PC-3 (cell line): ENCODE results near the gene CNTN4. TPM values are rescaled to one million over a fixed set of nuclear protein-coding genes. Genes with fewer than 3 reads are reported as not detected.
"Not testable (repeated sequence)": the region's sequence is repeated elsewhere in the genome, so short reads cannot be mapped to it uniquely, and the experiment has no call there.

ENCODE experiments used
- ATAC-seq: fragments of 200-7000 bp; cut with Tn5 transposase; 2 replicates; pipeline ENCODE4 v1.9.1; 2020; ENCODE audit warnings: mild to moderate bottlenecking, moderate library complexity
- BruUV-seq: library from RNA; stranded (reverse); fragments of 400-500 nt; replicated peaks from 2 replicates; lab custom pipeline; 2021; lab: Mats Ljungman, UMichigan
- CTCF ChIA-PET: fragments of 300-600 bp; sonication (Branson Sonifier 250); formaldehyde crosslinking; loops from one replicate; lab custom pipeline; 2022; ENCODE audit warnings: antibody characterized with exemption; lab: Charles Lee
- POLR2A ChIA-PET: fragments of 300-600 bp; sonication (Branson Sonifier 250); formaldehyde crosslinking; loops from one replicate; lab custom pipeline; 2022; ENCODE audit warnings: antibody characterized with exemption; ENCODE audit not compliant: unreplicated experiment; lab: Charles Lee
- DNase-seq: peaks from one replicate; pipeline ENCODE4 v3.0.0-alpha.2; 2015
- H2AFZ ChIP-seq: fragments of 300-600 bp; sonication (generic); 2 replicates; pipeline ENCODE4 v1.6.0; 2016; ENCODE audit warnings: antibody characterized with exemption, low read length
- H3F3A ChIP-seq: fragments of 300-600 bp; sonication (generic); one replicate; pipeline ENCODE4 v1.6.0; 2017; ENCODE audit warnings: antibody characterized with exemption, low read length, control low read depth, mild to moderate bottlenecking; ENCODE audit not compliant: unreplicated experiment
- H3K27ac ChIP-seq: fragments of 300-600 bp; sonication (generic); 2 replicates; pipeline ENCODE4 v1.5.1; 2016; ENCODE audit warnings: mild to moderate bottlenecking, low read length
- H3K27me3 ChIP-seq: fragments of 300-600 bp; sonication (generic); 2 replicates; pipeline ENCODE4 v1.6.1; 2016; ENCODE audit warnings: low read length, mixed read lengths
- H3K36me3 ChIP-seq: fragments of 300-600 bp; sonication (generic); 2 replicates; pipeline ENCODE4 v1.6.1; 2016; ENCODE audit warnings: low read depth, mixed run types, low read length, mixed read lengths
- H3K4me1 ChIP-seq: fragments of 300-600 bp; sonication (generic); 2 replicates; pipeline ENCODE4 v1.5.1; 2016; ENCODE audit warnings: low read length; ENCODE audit not compliant: insufficient read depth
- H3K4me2 ChIP-seq: fragments of 300-600 bp; sonication (generic); 2 replicates; pipeline ENCODE4 v1.6.0; 2016; ENCODE audit warnings: low read length
- H3K4me3 ChIP-seq: fragments of 300-600 bp; sonication (generic); 2 replicates; pipeline ENCODE4 v1.5.1; 2016; ENCODE audit warnings: mild to moderate bottlenecking, low read length, mixed read lengths
- H3K79me2 ChIP-seq: fragments of 300-600 bp; sonication (generic); 2 replicates; pipeline ENCODE4 v1.6.1; 2017; ENCODE audit warnings: low read length, mixed read lengths
- H3K9ac ChIP-seq: fragments of 300-600 bp; sonication (generic); 2 replicates; pipeline ENCODE4 v1.6.0; 2016; ENCODE audit warnings: mild to moderate bottlenecking, low read length
- H3K9me2 ChIP-seq: fragments of 300-600 bp; sonication (generic); replicated peaks from 2 replicates; pipeline ENCODE4 v1.6.1; 2016; ENCODE audit warnings: mixed run types, low read length, mixed read lengths
- H3K9me3 ChIP-seq: fragments of 300-600 bp; sonication (generic); 2 replicates; pipeline ENCODE4 v1.6.1; 2016; ENCODE audit warnings: low read length, mixed read lengths
- H4K20me1 ChIP-seq: fragments of 300-600 bp; sonication (generic); 2 replicates; pipeline ENCODE4 v1.6.1; 2016; ENCODE audit warnings: low read length, mixed read lengths
- EZH2 ChIP-seq: fragments of 300-600 bp; sonication (generic); IDR thresholded peaks from one replicate; pipeline ENCODE4 v1.6.1; 2017; ENCODE audit warnings: antibody characterized with exemption, mild to moderate bottlenecking, low read length; ENCODE audit not compliant: unreplicated experiment
- EZH2phosphoT487 ChIP-seq: fragments of 300-600 bp; sonication (generic); IDR thresholded peaks from 2 replicates; pipeline ENCODE4 v1.6.1; 2018; ENCODE audit warnings: mild to moderate bottlenecking, antibody characterized with exemption, low read length, borderline replicate concordance
- intact Hi-C: fragments of 100-400 bp; cut with micrococcal nuclease; formaldehyde crosslinking; loops from 2 replicates; pipeline ENCODE4 v1.9.0; 2023
- total RNA-seq: library from RNA; depleted of rRNA; stranded (reverse); fragments of >200 nt; gene quantifications from 2 replicates; pipeline ENCODE4 v1.2.3, GENCODE V29; 2014
- TF ChIP-seq, protein P1 (sequence below): fragments of 300-600 bp; sonication (generic); conservative IDR thresholded peaks from 2 replicates; pipeline ENCODE4 v1.5.1; 2017; ENCODE audit warnings: antibody characterized with exemption, low read depth, mild to moderate bottlenecking, low read length

CNTN4 gene
- total RNA-seq, 1 experiment from 2014 or later: not detected

DNA sequence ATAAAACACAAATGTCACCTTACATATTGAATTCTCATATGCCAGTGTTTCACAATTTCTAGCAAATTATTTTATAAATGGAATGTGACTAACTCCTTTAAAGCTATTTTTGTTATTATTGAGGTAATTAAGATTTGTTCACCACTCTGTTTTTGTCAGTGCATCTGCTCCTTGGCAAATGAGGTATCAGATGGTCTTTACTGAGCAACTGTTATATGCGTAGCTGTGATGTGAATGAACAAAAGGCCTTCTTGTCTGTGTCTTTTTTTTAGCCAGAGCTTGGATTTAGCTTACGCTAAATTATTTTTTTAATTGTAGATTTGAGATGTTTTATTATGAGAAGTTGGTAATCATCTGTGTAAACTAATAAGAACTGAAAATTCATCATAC lies 886.2 kb downstream of the CNTN4 start:
- Histone ChIP-seq H3K36me3 (no peaks in the 10 kb centered on the region), H3K4me1 (no peaks in the 10 kb centered on the region), H3K4me3 (no peak overlapping the region), H2AFZ (no peak overlapping the region), H3K9me3 (peaks cover 14% of the 10 kb centered on the region; the same call in 1 of the 2 replicates), H3K79me2 (no peaks in the 10 kb centered on the region), H3F3A (no peaks in the 10 kb centered on the region), H3K27ac (no peak overlapping the region), H4K20me1 (no peaks in the 10 kb centered on the region), H3K9ac (no peak overlapping the region), H3K9me2 (no peaks in the 10 kb centered on the region), H3K27me3 (no peaks in the 10 kb centered on the region), H3K4me2 (no peak overlapping the region)
- TF ChIP-seq EZH2 (no peak), EZH2phosphoT487 (no peak)
- BruUV-seq: no TSS peak
- intact Hi-C loops: no loop called here
- no peak for ATAC-seq
- POLR2A ChIA-PET: no interaction called here
- CTCF ChIA-PET: no interaction called here
- DNase-seq: no peak

DNA sequence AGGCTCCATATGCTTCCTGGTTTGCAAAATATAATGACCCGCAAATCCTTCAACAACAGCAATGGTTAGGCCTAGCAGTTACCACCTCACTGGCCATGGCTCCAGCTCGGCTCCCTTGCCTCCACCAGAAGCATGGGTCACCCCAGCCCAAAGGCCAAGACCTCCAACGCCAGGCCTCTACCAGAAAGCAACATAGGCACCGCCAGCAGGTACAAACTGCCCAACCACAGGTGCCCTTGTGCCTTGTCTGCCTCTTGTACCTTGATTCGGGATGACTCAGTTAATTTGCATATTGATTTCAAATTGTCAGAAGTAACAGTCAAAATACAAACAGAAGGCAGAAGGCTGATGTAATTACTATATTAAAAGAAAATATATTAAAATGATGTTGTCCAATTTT lies 886.8 kb downstream of the CNTN4 start:
- H4K20me1 ChIP-seq: no peaks in the 10 kb centered on the region
- no peaks in the 10 kb centered on the region for H3K4me1 ChIP-seq
- ChIA-PET CTCF (no interaction called here), POLR2A (no interaction called here)
- H3K4me3 ChIP-seq: no peak overlapping the region
- no peak for ATAC-seq
- H3F3A ChIP-seq: no peaks in the 10 kb centered on the region
- H3K27me3 ChIP-seq: no peaks in the 10 kb centered on the region
- H3K9me2 ChIP-seq: no peaks in the 10 kb centered on the region
- no peak overlapping the region for H2AFZ ChIP-seq
- H3K4me2 ChIP-seq: no peak overlapping the region
- no peaks in the 10 kb centered on the region for H3K79me2 ChIP-seq
- no peaks in the 10 kb centered on the region for H3K36me3 ChIP-seq
- no TSS peak for BruUV-seq
- H3K9me3 ChIP-seq: peaks cover 11% of the 10 kb centered on the region; the same call in 1 of the 2 replicates
- H3K27ac ChIP-seq: no peak overlapping the region
- no peak for TF ChIP-seq EZH2phosphoT487
- TF ChIP-seq, protein P1, sequence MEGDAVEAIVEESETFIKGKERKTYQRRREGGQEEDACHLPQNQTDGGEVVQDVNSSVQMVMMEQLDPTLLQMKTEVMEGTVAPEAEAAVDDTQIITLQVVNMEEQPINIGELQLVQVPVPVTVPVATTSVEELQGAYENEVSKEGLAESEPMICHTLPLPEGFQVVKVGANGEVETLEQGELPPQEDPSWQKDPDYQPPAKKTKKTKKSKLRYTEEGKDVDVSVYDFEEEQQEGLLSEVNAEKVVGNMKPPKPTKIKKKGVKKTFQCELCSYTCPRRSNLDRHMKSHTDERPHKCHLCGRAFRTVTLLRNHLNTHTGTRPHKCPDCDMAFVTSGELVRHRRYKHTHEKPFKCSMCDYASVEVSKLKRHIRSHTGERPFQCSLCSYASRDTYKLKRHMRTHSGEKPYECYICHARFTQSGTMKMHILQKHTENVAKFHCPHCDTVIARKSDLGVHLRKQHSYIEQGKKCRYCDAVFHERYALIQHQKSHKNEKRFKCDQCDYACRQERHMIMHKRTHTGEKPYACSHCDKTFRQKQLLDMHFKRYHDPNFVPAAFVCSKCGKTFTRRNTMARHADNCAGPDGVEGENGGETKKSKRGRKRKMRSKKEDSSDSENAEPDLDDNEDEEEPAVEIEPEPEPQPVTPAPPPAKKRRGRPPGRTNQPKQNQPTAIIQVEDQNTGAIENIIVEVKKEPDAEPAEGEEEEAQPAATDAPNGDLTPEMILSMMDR: no peak
- no peak for TF ChIP-seq EZH2
- no peak overlapping the region for H3K9ac ChIP-seq
- intact Hi-C loops: no loop called here
- no peak for DNase-seq

DNA sequence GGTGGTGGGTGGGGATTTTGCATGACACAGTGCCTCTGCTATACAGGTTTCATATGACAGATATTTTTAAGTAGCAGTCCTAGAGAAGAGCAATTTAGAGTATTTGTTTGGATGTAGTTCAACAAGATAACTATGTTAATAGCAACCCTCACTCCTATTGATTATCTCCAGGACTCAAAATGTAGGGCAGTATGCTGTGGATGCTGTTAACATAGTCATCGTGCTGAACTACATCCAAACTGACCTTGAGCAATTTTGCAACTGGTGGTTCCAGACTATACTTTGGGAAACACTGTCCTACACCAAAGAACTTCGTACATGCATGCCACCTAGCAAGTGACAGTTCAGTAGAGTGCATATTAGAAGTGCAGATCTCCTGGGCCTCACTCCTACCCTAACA lies 893.9 kb downstream of the CNTN4 start:
- Histone ChIP-seq H3K4me2 (no peak overlapping the region), H4K20me1 (no peaks in the 10 kb centered on the region), H3K27me3 (no peaks in the 10 kb centered on the region), H3K27ac (no peak overlapping the region), H3K9ac (no peak overlapping the region), H3K9me3 (peaks cover 18% of the 10 kb centered on the region; the same call in 1 of the 2 replicates), H3K79me2 (no peaks in the 10 kb centered on the region), H3K9me2 (no peaks in the 10 kb centered on the region), H3F3A (no peaks in the 10 kb centered on the region), H3K4me3 (no peak overlapping the region), H2AFZ (no peak overlapping the region), H3K4me1 (no peaks in the 10 kb centered on the region), H3K36me3 (no peaks in the 10 kb centered on the region)
- no peak for DNase-seq
- POLR2A ChIA-PET: no interaction called here
- BruUV-seq: no TSS peak
- CTCF ChIA-PET: no interaction called here
- ATAC-seq: no peak
- TF ChIP-seq, protein P1: no peak
- TF ChIP-seq EZH2: no peak
- no peak for TF ChIP-seq EZH2phosphoT487
- intact Hi-C loops: no loop called here

DNA sequence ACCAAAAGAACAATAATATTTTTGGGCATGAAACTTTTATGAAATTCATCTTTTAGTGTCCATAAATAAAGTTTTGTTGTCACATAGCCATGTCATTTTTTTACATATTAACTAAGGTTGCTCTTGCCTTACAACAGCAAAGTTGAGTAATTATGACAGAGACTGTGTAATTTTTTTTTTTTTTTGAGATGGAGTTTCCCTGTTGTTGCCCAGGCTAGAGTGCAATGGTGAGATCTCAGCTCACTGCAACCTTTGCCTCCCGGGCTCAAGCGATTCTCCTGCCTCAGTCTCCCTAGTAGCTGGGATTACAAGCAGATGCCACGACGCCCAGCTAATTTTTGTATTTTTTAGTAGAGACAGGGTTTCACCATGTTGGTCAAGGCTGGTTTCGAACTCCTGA lies 894.5 kb downstream of the CNTN4 start:
- H3K27me3 ChIP-seq, H3K4me2 ChIP-seq, H3K4me3 ChIP-seq, H3K79me2 ChIP-seq, H3K9me2 ChIP-seq, CTCF ChIA-PET, BruUV-seq, DNase-seq, H3K9ac ChIP-seq, H3F3A ChIP-seq, ATAC-seq, H2AFZ ChIP-seq, H3K4me1 ChIP-seq, H3K27ac ChIP-seq, intact Hi-C loops, H4K20me1 ChIP-seq, POLR2A ChIA-PET, H3K36me3 ChIP-seq: not testable (repeated sequence)
- peaks cover 12% of the 10 kb centered on the region; the same call in 1 of the 2 replicates for H3K9me3 ChIP-seq
